ENCODE results near the gene ANKRD9.

ANKRD9 gene

DNA sequence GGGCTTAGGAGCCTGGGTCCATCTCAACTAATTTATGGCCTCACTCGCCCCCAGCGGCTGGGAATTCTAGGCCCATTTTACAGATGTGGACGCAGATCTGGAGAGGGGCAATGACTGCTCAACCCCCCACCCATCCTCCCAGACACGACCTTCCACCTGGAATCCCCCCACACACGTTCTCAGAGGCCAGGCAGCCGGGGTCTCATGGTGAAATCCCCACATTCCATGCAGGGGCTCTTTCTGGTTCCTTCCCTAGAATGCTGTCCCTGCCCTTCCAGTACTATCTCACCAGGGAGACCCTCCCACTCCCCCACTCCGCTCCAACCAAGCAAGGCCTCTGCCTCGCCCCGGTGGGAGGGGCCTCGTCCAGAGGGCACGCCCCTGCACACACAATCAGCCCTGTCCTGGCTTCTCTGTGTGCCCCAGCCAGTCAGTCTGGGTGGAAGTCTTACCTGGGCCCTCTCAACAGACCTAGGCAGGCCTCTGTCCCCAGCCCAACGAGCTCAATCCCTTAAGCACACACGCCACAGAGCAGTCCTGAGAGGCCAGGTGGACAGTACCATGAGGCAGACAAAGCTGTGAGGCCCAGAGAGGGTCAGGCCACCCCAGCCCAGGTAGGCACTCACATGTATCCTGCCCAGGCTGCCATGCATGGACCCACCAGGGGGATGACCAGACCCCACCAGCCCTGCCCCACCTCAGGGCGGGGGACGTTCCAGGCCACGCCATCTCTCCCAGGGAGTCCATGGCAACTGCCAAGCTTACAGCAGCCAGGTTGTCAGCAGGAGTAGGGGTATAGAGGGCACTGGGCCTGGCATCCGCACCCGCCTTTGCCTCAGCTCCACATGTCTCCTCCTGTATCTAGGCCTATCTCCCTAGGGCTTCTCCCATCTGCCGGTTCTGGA lies 1.3 kb upstream of the ANKRD9 start:
- no peak for DNase-seq

- DNase-seq: no peak
These were observed 516 bp downstream of the ANKRD9 start for GRCh38 chr14:102508774-102509745.

DNA sequence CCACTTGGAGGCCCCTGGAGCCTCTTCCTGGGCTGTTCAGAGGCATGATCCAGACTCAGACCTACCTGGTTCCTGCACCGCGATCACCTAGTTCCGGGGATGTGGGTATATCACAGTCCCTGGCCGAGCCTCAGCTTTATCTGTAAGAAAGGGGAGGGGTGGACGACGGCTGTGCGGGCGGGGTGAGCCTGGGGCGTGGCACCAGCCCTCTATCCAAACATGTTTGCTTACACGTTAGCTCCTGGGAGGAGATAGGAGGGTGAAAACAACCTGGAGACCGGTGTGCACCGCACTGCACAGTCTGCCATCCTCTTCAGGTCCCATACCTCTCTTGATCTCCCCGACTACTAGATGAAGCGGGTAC lies 1.2 kb downstream of the ANKRD9 start:
- DNase-seq: no peak

GRCh38 chr14:102507857-102508312 lies 1.7 kb downstream of the ANKRD9 start:
- DNase-seq: no peak

- no peak for DNase-seq
These were observed 2.3 kb downstream of the ANKRD9 start for GRCh38 chr14:102507081-102507856.

DNA sequence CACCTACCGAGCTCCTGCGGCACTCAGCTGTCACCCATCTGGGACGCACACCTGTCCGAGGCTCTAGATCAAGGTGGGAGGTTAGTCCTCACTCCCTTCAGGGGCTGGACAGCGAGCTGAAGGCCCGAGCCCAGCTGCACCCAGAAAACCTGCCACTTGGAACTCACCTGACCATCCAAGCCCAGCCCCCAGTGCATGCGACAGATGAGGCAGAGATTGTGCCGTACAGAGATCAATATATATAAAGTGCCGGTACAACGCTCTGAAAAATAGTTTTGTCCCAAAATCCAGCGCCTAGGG lies 3.0 kb downstream of the ANKRD9 start:
- no peak for DNase-seq

DNA sequence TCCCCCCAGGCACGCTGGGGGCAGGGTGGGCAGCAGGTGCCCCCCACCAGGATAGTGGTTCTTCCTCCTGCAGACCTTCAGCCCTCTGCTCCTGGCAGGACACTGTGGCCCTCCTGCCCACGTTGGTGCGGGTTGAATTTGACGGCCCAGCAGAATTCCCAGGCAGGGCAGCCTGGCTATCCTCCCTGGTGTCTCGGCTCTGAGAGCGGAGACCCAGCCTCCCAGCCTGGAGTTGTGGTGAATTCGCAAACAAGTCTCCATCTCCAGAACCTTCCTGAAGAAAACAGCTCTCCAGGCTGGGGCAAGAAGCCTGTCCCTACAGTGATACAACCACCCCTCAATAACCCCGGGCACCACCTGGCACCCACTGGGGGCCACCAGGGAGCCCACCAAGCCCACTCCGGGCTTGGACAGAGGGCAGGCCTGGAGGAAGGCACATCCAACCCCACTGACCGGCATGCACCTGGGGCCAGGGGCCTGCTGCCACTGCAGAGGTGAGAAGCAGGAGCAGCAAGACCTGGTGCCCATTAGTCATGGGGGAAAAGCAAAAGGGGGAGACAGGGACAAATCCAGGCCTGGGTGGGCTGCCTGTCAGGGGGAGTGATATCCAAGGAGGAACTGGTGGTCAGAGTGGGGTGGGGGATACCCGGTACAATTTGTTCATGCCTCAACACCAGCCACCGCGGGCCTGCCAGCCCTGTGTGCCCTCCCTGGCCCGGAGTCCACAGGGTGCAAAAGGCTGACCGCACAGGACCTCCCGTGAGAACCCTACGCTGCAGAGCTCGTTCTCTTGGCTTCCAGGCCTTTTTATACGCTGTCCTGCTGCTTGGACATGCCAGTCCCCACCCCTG lies 3.6 kb downstream of the ANKRD9 start:
- no peak for DNase-seq

DNA sequence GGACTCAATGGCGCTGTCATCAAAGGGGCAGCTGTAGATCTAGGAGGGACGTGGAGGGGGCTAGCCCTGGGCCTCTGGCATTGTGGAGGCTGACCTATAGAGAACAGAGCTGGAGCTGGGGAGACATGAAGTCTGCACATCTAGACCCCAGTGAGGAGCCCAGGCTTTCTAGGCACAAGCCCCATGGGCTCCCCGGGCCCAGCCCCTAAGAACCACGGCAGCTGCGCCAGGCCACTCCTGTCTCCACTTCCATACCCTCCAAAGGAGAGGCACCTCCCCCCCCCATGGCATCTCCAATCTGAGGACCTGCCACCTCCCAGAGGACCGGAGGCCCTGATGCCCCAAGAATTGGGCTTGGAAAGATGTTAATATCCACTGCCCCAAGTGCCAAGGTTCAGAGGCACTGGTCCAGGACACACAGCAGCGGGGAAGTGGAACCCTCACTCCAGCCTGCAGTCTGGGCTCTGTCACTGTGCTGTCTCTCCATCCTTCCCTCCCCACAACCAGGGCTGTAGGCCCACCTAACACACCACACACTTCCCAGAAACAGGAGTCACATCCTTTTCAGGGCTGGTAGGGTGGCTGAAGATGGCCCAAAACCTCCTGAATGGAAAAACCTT lies 4.5 kb downstream of the ANKRD9 start:
- no peak for DNase-seq

- no peak for DNase-seq
These were observed 5.1 kb downstream of the ANKRD9 start for GRCh38 chr14:102504328-102504999.

GRCh38 chr14:102503641-102504327 lies 5.8 kb downstream of the ANKRD9 start:
- DNase-seq: no peak

- DNase-seq: no peak
These were observed 7.0 kb downstream of the ANKRD9 start for GRCh38 chr14:102502571-102502970.

- DNase-seq: no peak
These were observed 7.7 kb downstream of the ANKRD9 start for GRCh38 chr14:102501751-102502315.

- no peak for DNase-seq
These were observed 8.9 kb downstream of the ANKRD9 start for GRCh38 chr14:102500713-102501112.

DNA sequence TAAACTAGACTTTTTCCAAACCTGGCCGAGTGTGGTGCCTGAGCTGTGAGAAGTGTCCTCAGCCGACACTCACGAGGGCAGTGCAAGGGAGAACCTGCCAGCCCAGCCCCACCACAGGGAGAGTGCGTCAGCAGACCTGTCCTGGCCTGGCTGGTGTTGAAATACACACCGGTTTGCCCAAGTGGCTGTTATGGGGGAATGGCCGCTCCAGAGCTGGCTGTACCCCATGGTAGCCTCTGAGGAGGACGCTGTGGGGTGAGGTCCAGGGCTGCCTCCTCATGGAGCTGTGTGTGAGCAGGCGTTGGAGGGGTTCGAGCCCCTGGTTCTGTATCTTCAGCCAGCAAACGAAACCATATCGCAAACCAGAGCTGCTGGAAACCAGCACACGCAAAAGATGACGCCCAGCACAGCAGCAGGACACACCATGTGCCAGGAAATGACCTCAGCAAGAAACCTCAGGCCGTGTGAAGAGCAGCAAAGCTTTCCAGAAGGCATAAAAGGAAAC lies 9.4 kb downstream of the ANKRD9 start:
- DNase-seq: no peak

DNA sequence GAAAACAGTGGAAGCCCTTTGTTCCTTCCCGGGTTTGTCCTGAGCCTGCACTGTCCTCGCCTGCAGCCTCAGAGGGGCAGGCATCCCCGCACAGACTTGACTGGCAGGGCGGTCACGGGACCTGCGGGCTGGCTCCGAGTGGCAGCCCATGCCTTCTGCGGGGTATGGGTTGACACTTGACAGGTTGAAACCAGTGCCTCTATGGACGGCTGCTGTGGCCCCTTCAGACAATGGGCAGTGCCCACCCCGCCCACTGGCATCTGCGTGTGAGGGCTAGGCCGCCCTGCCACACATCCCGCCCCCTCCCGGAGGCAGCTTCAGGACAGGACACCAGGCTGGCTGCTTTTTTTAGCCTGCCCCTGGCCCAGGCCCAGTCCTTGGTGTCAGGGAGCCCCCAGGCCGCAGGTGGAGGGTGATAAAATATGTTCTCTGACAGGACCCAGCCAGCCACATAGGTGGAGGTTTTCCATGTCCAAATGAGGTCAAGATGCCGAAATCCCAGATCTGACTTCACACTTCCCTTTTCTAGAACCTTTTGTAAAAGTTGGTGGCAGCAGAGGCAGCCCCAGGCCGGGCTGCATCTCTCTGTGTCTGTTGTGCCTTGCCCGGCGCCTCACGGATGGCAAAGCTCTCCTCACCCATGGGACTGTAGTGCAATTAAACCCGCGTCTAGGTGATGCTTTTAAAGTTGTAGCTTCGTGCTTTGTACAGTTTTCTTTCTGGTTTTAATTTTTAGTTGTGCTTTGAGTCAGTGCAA lies 10.0 kb downstream of the ANKRD9 start:
- DNase-seq: no peak

DNA sequence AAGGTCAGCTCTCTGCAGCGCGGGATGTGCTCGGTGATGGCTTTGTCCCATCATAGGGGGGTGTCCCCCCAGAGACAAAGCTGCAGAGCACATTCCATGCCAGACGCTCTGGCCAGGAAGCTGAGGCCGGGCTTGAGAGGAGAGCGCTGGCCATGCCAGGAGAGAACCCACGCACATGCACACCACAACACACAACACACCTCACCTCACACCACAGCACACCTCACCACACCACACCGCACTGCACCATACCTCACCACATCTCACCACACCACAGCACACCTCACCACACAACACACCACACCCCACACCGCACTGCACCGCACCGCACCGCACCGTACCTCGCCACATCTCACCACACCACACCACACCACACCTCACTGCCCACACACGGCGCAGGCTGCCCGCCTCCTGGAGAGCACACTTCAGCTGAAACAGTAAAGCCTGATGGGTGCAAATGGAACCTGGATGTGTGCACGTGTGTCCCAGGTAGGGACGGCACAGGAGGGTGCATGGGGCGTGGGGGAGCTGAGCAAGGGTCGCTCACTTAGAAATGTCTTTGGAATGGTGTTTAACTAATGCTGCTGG lies 10.8 kb downstream of the ANKRD9 start:
- no peak for DNase-seq

GRCh38 chr14:102497998-102498677 lies 11.4 kb downstream of the ANKRD9 start:
- no peak for DNase-seq
